Smooth muscle cell (in vitro differentiated cells): ENCODE measurements around the gene MYMX. TPM values are rescaled to one million over a fixed set of nuclear protein-coding genes. Genes with fewer than 3 reads are reported as not detected.

Experiments
- DNase-seq: peaks from one replicate; lab custom pipeline; 2025; ENCODE audit not compliant: unreplicated experiment; lab: John Stamatoyannopoulos, UW
- H2AFZ ChIP-seq: fragments of 200-600 bp; sonication (generic); 2 replicates; pipeline ENCODE4 v1.6.0; 2016; ENCODE audit warnings: antibody characterized with exemption, low read depth, mild to moderate bottlenecking
- H3F3A ChIP-seq: fragments of 200-600 bp; sonication (generic); 2 replicates; pipeline ENCODE4 v1.6.0; 2017; ENCODE audit warnings: antibody characterized with exemption, low read depth
- H3K27ac ChIP-seq: fragments of 200-600 bp; sonication (generic); 2 replicates; pipeline ENCODE4 v1.5.1; 2016; ENCODE audit warnings: low read depth, mild to moderate bottlenecking
- H3K27me3 ChIP-seq: fragments of 200-600 bp; sonication (generic); 2 replicates; pipeline ENCODE4 v1.6.1; 2016; ENCODE audit warnings: low read depth, mild to moderate bottlenecking
- H3K36me3 ChIP-seq: fragments of 200-600 bp; sonication (generic); 2 replicates; pipeline ENCODE4 v1.5.1; 2016; ENCODE audit warnings: low read depth
- H3K4me1 ChIP-seq: fragments of 200-600 bp; sonication (generic); 2 replicates; pipeline ENCODE4 v1.5.1; 2016; ENCODE audit warnings: low read depth
- H3K4me2 ChIP-seq: fragments of 200-600 bp; sonication (generic); 2 replicates; pipeline ENCODE4 v1.6.0; 2016; ENCODE audit warnings: mild to moderate bottlenecking
- H3K4me3 ChIP-seq: fragments of 200-600 bp; sonication (generic); 2 replicates; pipeline ENCODE4 v1.5.1; 2016; ENCODE audit warnings: mild to moderate bottlenecking
- H3K79me2 ChIP-seq: fragments of 200-600 bp; sonication (generic); 2 replicates; pipeline ENCODE4 v1.6.0; 2016; ENCODE audit warnings: low read depth, mild to moderate bottlenecking
- H3K9ac ChIP-seq: fragments of 200-600 bp; sonication (generic); 2 replicates; pipeline ENCODE4 v1.6.0; 2016; ENCODE audit warnings: low read depth
- H3K9me3 ChIP-seq: fragments of 200-600 bp; sonication (generic); replicated peaks from 2 replicates; pipeline ENCODE4 v1.5.1; 2016; ENCODE audit warnings: low read depth
- H4K20me1 ChIP-seq: fragments of 200-600 bp; sonication (generic); 2 replicates; pipeline ENCODE4 v1.6.0; 2016; ENCODE audit warnings: low read depth
- CTCF ChIP-seq: fragments of 200-600 bp; sonication (generic); IDR thresholded peaks from 2 replicates; pipeline ENCODE4 v1.5.1; 2017; ENCODE audit warnings: borderline replicate concordance, mild to moderate bottlenecking, antibody characterized with exemption; ENCODE audit not compliant: insufficient read depth, poor library complexity, severe bottlenecking
- WGBS: methylation state at CpG from one replicate; pipeline ENCODE4 v1.1.7; 2016; ENCODE audit warnings: low lambda C conversion rate; 5-methylcytosine and 5-hydroxymethylcytosine counted together
- polyA plus RNA-seq: library from polyadenylated mRNA; unstranded; fragments of >200 nt; fragmentation: Nextera tagmentation; extraction: Ambion mirVana; gene quantifications from 2 replicates; pipeline ENCODE4 v1.2.1, GENCODE V29; 2016
- total RNA-seq: library from RNA; depleted of rRNA; stranded (reverse); fragments of >200 nt; gene quantifications from 2 replicates; pipeline ENCODE4 v1.2.3, GENCODE V29; 2014

Gene MYMX
- total and polyA plus RNA-seq, 2 experiments from 2014 or later = not detected

DNA sequence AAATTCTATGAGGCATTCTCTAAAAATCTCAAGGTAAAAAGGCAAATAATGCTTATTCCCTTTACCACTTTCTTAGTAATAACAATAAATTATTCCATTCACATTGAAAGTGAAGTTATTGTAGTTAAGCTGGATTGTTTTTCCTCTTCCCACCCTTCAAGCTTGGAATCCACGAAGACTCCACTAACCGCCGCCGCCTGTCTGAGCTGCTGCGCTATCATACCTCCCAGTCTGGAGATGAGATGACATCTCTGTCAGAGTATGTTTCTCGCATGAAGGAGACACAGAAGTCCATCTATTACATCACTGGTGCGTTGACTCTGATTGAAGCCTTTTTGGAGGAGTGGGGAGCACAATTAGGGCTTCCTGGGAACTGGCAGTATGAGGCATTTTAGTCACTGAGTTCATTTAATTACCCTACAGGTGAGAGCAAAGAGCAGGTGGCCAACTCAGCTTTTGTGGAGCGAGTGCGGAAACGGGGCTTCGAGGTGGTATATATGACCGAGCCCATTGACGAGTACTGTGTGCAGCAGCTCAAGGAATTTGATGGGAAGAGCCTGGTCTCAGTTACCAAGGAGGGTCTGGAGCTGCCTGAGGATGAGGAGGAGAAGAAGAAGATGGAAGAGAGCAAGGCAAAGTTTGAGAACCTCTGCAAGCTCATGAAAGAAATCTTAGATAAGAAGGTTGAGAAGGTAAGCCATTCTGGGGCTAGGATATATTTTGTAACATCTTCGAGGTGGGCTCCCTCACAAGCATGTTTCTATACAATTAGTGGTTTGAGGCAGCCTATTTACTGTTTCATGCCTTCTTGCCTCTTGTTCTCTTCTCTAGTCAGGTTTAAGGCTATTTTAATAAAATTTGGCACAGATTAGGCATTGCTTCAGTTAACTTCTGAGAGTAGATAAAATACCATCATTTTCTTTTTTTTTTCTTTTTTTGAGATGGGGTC lies 35.1 kb downstream of the MYMX start:
- Histone ChIP-seq H3K4me1 (peaks cover 26% of the 10 kb centered on the region), H3F3A (peaks cover 63% of the 10 kb centered on the region), H3K27ac (peak overlapping the region; percentile 62), H3K27me3 (no peaks in the 10 kb centered on the region), H3K9ac (no peak overlapping the region), H3K4me3 (no peak overlapping the region), H4K20me1 (peaks cover 97% of the 10 kb centered on the region), H3K4me2 (no peak overlapping the region), H3K36me3 (peaks cover 35% of the 10 kb centered on the region), H2AFZ (no peak overlapping the region), H3K9me3 (no peaks in the 10 kb centered on the region), H3K79me2 (peaks cover 79% of the 10 kb centered on the region)
- TF ChIP-seq CTCF = no peak
- no peak for DNase-seq
- WGBS = 95% methylated on average over 14 of the region's 14 CpGs

DNA sequence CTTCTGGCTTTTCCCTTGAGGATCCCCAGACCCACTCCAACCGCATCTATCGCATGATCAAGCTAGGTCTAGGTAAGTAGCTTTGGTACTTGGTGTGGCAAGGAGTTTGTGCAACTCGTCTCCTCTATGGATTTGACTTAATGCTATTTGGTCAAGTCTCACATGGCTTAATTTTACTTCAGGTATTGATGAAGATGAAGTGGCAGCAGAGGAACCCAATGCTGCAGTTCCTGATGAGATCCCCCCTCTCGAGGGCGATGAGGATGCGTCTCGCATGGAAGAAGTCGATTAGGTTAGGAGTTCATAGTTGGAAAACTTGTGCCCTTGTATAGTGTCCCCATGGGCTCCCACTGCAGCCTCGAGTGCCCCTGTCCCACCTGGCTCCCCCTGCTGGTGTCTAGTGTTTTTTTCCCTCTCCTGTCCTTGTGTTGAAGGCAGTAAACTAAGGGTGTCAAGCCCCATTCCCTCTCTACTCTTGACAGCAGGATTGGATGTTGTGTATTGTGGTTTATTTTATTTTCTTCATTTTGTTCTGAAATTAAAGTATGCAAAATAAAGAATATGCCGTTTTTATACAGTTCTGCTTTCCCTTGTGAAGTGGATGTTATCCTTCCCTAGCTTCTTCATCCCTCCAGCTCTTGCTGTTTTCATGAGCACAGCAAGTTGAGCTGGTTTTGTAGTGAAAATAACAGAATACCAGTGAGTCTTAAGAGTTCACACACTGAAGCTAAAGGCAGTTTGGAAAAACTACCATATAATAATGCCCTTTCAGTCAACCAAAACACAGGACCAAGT lies 36.8 kb downstream of the MYMX start:
- Histone ChIP-seq H3K27ac (peak overlapping the region; percentile 7), H3K9ac (no peak overlapping the region), H3K36me3 (peaks cover 35% of the 10 kb centered on the region), H3K4me3 (no peak overlapping the region), H3K9me3 (no peaks in the 10 kb centered on the region), H3K4me2 (no peak overlapping the region), H3K4me1 (peaks cover 26% of the 10 kb centered on the region), H3F3A (peaks cover 66% of the 10 kb centered on the region), H3K79me2 (peaks cover 66% of the 10 kb centered on the region), H2AFZ (no peak overlapping the region), H3K27me3 (no peaks in the 10 kb centered on the region), H4K20me1 (peaks cover 82% of the 10 kb centered on the region)
- TF ChIP-seq CTCF = peak; percentile 43
- no peak for DNase-seq
- 86% methylated on average over 10 of the region's 10 CpGs for WGBS

DNA sequence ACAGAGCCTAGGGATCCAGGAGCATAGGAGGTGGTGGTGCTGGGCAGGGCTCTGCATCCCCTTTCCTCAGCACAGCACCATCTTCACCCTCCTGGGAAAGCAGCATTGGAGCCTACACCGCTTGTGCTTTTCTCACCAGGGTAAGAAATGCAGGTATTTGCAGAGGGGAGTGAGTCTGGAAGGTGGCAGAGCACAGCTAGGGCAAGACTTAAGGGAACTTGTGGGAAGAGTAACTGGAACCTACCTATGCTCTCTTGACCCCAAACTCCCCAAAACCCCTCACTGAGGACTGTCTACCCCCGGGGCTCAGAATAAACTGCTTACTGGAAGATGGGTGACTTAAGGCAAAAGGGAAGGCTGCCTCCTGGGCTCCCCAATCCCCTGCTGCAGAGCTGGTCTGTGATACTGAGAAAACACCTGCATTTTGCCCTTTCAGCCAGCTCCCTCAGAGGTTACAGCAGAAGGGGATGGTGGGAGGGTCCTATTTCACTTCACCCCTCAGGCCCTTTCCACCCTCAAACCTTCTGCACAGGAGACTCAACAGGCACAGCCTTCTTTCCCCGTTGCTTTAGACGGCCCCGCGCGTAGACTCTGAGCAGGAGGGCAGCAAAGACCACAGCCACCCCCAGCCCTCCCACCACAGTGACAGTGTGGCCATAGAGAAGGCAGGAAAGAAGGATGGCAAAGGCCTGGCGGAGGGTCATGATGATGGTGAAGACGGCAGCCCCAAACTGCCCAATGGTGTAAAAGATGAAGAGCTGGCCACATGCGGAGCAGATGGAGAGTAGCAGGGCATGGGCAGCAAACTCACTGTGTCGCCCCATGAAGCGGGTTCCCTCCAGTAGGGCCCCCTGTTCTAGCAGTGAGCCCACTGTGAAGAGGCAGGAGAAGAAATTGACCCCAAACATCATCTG lies 37.7 kb downstream of the MYMX start:
- no peak for TF ChIP-seq CTCF
- 85% methylated on average over 12 of the region's 12 CpGs for WGBS
- Histone ChIP-seq H3K27me3 (no peaks in the 10 kb centered on the region), H2AFZ (no peak overlapping the region), H3K4me1 (peaks cover 17% of the 10 kb centered on the region), H3K79me2 (peaks cover 57% of the 10 kb centered on the region), H4K20me1 (peaks cover 72% of the 10 kb centered on the region), H3K9me3 (no peaks in the 10 kb centered on the region), H3K27ac (peak overlapping the region; percentile 7), H3K36me3 (peaks cover 32% of the 10 kb centered on the region), H3K9ac (no peak overlapping the region), H3K4me3 (no peak overlapping the region), H3K4me2 (no peak overlapping the region), H3F3A (peaks cover 62% of the 10 kb centered on the region)
- DNase-seq = no peak
